OCI-LY1 (cell line): ENCODE results near the gene BTBD16.

Source experiments
- CTCF ChIP-seq: fragments of 200-600 bp; sonication (generic), shearing (Covaris generic); IDR thresholded peaks from 2 replicates; pipeline ENCODE4 v1.5.1; 2017; ENCODE audit warnings: mild to moderate bottlenecking, antibody characterized with exemption, low read length, moderate library complexity, mixed read lengths
- EZH2 ChIP-seq: fragments of 200-600 bp; sonication (generic), shearing (Covaris generic); IDR thresholded peaks from 2 replicates; pipeline ENCODE4 v1.8.0; 2017; ENCODE audit warnings: borderline replicate concordance, mixed run types, mild to moderate bottlenecking, antibody characterized with exemption, low read length, moderate library complexity, mixed read lengths

GRCh38 chr10:122267849-122268737 lies 3.0 kb upstream of the BTBD16 start:
- TF ChIP-seq CTCF = peak; percentile 89
- no peak for TF ChIP-seq EZH2
